GM19372 (cell line): ENCODE results near the gene FOXD2.
"Not testable (repeated sequence)": the region's sequence is repeated elsewhere in the genome, so short reads cannot be mapped to it uniquely, and the experiment has no call there.

Experiments used
- ATAC-seq: cut with Tn5 transposase; IDR thresholded peaks from one replicate; pipeline ENCODE4 v1.9.1; 2021; ENCODE audit warnings: mild to moderate bottlenecking, low read depth, moderate library complexity; ENCODE audit not compliant: unreplicated experiment

Gene FOXD2

GRCh38 chr1:47439017-47439818 lies 1.4 kb downstream of the FOXD2 start:
- ATAC-seq = no peak

DNA sequence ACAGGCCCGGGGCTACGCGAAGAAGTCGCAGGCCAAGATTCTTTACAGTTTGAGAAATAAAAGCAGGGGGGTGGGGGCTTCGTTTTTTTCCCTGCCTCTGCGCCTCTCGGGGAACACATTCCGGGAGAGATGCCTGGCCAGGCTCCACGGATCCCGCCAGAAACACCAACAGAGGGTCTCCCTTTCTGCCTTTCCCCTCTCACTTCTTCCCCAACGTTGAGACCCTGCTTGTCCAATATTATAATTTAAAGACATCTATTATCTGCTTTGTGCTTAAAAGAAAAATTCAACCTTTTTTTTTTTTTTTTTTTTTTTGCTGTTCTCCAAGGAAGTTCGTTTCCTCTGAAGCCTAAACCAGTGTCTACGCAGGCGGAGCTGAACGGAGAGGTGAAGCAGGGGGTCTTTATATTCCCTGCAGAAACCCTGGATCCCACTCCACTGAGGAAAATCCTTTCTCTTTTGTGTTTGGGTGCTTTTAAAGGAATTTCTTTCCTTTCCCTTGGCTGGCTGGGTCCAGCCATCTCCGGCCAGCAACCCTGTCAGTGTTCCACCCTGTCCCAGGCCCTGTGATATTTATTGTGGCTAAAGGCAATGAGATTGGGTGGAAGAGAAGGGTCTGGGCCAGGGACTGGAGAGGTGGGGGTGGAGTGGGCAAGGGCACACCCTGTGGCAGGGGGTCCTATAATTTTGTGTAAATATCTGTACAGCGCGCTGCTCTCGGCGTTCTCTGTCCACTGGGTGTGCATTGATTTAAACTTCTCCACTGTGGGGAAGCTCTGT lies 2.2 kb downstream of the FOXD2 start:
- ATAC-seq = no peak

- no peak for ATAC-seq
Measured at GRCh38 chr1:47440599-47441081, 2.8 kb downstream of the FOXD2 start.

GRCh38 chr1:47441450-47442106 lies 3.7 kb downstream of the FOXD2 start:
- ATAC-seq = no peak

GRCh38 chr1:47442202-47442601 lies 4.4 kb downstream of the FOXD2 start:
- no peak for ATAC-seq

DNA sequence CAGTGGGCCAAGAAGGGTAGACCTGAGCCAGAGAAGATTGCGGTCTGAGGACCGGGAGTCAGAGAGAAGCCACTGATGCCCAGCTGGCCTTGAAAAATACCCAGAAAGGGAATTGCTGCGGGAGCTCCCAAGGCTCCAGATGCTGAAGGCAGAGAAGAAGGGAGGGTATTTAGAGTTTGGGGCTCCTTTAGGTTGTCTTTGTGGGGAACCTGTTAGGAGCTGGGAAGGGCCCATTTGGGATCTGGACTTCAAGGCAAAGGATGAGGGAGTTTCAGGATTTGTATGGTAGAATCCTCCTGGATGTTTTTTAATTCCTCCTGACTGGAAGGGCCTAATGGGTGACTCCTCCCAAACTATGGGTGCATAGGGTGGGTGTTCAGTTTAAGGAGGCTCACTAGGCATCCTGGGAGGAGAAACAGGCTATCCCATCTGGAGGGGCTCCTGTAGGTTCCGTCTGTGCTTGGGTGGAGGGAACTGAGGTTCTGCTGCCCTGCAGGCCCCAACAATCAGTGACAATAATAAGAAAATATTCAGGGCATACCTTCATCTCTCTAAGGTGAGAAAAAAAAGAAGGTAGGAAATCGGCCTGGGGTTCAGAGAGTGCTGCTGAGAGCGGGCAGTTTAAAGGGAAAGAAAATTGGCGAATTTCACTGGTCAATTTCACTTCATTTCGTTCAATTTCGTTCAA lies 5.1 kb downstream of the FOXD2 start:
- no peak for ATAC-seq

DNA sequence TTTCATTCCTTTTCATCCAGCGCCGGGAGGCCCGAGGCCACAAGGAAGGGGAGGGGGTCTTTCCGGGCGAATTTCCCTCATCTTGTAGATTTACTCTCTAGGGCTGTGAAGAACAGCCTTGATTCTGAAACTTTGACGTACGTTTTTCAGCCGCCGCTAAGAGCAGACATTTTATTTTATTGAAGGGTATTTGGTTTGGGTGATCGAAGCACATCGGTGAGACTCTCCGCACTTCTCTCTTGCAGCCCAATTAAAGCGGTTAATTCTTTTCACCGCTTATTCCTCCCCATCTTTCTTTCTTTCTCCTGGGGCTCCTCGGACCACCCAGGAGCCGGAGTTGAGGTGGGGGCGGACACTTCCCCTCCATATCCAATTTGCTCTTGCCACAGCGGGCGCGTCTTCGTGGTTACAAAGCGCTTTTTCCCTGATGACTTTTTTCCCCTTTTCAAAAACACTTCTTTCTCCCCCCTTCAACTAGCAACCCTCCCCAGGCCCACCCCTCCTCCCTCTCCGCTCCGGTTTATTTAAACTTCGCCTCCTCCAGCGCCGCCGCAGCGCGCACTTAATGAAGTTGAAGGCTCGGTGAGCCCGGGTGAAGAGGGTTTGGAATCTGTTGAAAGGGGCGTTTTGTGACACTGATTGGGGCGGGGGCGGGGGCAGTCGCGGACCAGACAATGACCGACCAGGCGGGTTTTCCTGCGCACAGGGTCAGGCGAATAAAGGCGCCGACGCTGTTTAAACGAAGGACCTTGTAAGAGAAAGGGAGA lies 5.9 kb downstream of the FOXD2 start:
- no peak for ATAC-seq

- ATAC-seq = no peak
Measured at GRCh38 chr1:47444297-47444561, 6.4 kb downstream of the FOXD2 start.

DNA sequence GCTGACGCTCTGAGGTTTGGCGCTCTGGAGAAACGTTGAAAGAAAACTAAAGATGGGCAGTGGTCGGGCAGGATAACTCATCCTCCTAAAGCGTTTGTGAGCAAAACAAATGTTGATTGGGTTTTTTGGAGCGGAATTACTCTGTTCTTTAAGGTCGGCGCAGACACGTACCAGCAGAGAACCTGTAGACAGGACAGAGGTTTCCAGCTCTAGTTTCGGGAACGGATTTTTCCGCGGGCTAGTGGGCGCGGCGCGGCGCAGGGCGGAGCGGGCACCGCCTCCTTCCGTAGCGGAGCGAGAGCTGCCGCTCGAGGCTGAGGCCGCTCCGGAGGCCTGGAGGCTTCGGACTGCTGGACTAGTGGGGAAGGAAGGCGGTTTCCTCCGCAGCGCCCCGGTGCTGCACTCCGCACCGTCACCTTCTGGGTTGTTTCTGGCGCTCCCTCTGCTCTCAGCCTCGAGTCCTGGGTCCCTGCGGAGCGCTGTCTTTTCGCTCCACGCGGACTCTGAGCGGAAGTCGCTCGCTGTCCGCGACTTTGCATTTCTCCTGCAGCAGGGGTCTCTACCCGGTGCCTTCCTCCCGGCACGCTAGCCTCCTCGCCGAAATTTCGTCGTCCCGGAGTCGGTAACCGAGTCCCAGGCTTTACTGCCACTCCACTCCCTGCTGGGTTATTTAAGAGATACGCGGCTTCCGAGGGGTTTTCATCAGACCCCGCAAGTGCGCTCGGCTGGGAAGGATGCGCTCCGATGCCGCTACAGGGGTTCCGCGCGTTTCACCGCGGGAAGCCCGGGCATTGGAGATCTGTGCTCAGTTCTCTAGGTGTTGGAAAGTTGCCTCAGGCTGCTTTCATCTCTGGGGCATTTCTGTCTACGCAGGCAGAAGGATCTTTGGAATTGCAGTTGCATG lies 7.0 kb downstream of the FOXD2 start:
- no peak for ATAC-seq

- ATAC-seq = no peak
Measured at GRCh38 chr1:47445823-47446550, 8.1 kb downstream of the FOXD2 start.

- no peak for ATAC-seq
Measured at GRCh38 chr1:47448462-47449222, 10.8 kb downstream of the FOXD2 start.

- ATAC-seq = no peak
Measured at GRCh38 chr1:47449822-47450552, 12.1 kb downstream of the FOXD2 start.

- ATAC-seq = no peak
Measured at GRCh38 chr1:47450606-47451005, 12.8 kb downstream of the FOXD2 start.

DNA sequence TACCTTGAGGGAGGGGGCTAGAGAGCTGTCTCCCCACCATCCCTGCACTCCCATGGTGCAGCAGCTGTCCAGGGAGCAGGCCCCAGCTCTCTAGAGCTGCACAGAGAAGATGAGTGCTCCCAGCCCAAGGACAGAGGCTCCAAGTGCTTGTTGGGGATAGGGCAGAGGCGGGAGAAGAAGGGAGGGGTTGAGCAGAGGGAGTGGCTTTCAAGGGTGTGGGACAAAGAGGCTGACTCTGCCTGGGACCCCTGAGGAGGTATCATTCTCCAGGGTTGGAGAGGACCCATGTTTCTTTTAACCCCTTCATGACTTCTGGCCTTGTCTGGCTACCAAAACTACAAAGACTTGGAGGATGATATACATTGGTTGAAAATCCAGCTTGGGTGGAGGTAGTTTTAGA lies 14.6 kb downstream of the FOXD2 start:
- no peak for ATAC-seq

DNA sequence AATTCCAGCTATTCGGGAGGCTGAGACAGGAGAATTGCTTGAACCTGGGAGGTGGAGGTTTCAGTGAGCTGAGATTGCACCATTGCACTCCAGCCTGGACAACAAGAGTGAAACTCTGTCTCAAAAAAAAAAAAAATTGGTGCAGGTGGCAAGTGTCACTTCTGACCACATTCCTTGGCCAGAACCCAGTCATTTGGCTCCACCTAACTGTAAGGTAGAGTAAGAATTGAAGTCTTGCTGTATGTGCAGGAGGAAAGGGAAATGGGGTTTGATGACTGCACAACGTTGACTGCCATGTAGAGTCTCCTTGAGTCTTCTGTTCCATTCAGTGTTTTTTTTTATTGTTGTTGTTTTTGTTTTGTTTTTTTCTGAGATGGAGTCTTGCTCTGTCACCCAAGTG lies 16.1 kb downstream of the FOXD2 start:
- not testable (repeated sequence) for ATAC-seq

- no peak for ATAC-seq
Measured at GRCh38 chr1:47456250-47456649, 18.4 kb downstream of the FOXD2 start.

DNA sequence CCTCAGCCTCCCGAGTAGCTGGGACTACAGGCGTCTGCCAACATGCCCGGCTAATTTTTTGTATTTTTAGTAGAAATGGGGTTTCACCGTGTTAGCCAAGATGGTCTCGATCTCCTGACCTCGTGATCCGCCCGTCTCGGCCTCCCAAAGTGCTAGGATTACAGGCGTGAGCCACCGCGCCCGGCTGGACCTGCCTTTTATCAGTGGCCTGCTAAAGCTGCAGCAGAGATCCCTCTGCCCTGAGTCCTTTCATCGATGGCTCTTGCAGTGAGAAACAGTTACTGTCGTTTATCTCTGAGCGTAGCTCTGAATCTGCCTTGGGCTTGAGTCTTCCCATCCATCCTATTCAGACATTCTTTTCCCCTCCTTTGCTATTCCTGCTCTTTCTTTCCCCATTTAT lies 19.7 kb downstream of the FOXD2 start:
- not testable (repeated sequence) for ATAC-seq
